GM10266 (cell line): ENCODE measurements around the gene RD3L.

Experiments used
- DNase-seq: peaks from one replicate; pipeline ENCODE4 v3.0.0; 2012; ENCODE audit errors: extremely low spot score
- CTCF ChIP-seq: IDR thresholded peaks from 2 replicates; pipeline ENCODE4 v1.5.1; 2012; ENCODE audit warnings: mild to moderate bottlenecking, low read depth; ENCODE audit not compliant: control insufficient read depth, insufficient read depth; ENCODE audit errors: missing control alignments

Gene RD3L

DNA sequence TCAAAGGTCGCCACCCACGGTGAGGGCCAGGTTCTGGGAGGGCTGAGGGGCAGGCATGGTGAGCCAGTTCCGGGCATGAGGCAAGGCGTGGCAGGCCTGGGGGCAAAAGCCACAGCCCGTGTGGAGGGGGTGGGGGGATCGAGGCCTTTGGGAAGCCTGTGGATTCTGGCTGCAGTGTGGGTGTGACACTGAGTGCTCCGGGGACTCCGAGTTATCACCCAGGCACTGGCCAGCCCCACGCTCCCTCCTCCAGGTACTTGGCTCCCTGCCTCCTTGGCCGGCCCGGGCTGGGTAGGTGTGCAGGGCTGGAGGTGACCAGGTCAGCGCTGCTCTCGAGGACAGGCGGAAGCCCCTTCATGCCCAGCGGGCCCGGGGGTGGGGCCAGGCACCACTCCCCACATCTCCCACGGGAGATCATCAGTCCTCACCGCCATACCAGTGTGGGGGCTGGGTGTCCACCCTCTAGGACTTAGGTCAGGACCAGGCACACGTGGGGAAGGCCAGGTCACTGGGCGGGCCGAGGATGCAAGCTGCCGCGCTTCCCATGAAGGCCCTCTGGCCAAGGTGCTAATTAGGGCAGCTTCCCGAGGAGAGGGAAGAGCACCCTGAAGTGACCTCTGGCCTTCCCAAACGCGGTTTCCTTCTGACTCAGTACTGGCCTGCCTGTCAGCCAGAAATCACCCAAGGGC is 48.2 kb downstream of the RD3L start:
- DNase-seq: no peak
- TF ChIP-seq CTCF: no peak

DNA sequence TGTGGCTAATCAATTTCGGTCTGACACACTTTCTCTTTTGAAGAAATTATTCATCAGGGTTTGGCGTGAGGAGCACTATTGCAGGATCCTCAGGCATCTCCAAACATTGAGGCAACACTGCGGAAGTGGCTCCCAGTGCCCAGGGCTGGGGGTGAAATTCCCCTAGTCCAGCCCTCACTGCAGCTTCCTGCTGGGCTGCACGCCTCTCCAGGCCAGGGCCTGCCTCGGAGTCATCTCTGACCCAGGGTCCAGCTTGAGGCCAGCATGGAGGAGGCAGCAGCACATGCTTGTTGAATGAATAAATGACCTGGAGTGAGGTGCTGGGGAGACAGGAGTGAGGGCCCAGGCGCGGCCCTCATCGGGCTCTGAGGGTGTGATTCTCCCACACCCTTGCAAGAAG is 50.1 kb downstream of the RD3L start:
- no peak for DNase-seq
- TF ChIP-seq CTCF: no peak

DNA sequence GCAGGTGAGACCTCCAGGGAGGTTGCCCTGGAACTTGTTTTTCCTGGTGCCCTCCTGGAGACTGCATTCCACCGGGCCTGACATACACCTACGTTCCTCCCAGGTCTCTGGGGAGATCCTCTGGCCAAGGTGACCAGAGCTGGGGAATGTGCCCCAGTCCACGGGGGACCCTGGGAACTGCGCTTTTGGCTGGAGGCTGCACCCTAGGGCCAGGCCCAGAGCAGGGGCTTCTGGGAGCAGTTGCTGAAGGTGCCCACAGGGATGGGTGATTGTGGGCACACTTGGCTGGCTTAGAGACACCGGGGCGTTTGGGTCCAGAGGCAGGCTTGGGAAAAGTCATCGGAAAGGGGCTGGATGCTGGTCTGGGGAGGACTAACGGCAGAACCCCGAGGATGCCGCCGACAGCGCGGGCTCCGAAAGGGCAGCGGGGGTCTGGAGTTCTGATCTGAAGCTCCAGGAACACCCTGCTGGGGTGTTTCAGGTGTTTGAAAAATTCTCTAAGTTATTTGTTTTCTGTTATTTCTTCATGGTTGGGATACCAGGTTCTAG is 50.6 kb downstream of the RD3L start:
- DNase-seq: no peak
- no peak for TF ChIP-seq CTCF

DNA sequence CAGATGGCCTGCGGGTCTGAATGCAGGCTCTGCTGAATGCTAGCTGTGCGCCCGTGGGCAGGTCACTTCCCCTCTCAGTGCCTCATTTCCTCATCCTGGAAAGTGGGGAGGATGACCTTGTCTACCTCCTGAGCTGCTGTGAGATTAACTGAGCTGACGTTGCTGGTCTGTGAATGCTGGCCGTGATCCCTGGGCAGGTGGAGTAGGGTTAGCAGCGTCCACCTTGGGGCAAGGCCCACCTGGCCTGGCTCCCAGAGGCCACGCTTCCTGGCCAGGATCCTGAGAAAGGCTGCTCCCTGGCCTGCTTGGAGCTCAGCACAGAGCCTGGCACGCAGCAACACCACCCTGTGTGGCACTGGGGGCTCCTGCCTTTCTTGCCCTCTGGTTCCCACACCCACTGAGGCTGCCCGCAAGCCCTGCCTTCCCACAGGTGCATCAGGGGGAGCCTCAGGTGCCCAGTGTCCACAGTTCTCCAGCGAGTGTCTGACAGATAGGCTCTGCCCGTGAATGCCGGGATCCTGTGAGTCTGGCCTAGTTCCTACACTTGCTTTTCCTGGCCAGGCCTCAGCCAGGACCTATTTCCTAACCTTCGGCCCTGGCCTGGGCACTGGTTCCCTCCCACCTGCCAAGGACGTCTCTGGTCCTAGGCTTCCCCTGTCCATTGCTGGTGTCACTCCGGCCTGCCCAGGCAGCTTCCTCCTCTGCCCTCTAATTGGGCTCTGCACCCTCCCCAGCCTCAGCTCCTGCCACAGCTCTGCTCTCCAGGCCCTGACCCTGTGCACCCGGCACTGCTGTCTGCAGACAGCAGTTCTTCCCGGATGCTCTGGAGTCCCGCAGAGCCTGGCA is 51.3 kb downstream of the RD3L start:
- no peak for DNase-seq
- TF ChIP-seq CTCF: no peak
